ENCODE results near the gene FZD4. TPM values are rescaled to one million over a fixed set of nuclear protein-coding genes. Genes with fewer than 3 reads are reported as not detected.

FZD4 gene
- total and polyA plus RNA-seq, 2 donors (not counting 3 experiments of a cell fraction or from before 2014, with no cell fraction given) = 56.6 to 112 TPM

- Histone ChIP-seq H3K9ac (replicated peaks; ENCODE audit: extremely low read depth, insufficient read depth, low read length) (no peak overlapping the region), H3K27ac (ENCODE audit: insufficient read depth, low read depth, low read length) (no peak overlapping the region), H3K4me2 (ENCODE audit: insufficient read depth, low read length) (no peak overlapping the region), H3K4me1 (ENCODE audit: control insufficient read depth, extremely low read depth, insufficient read depth, low read length) (peaks cover 36% of the 10 kb centered on the region), H3K4me3 (replicated peaks in 1 of 3; ENCODE audit: insufficient read depth in 1 of 3, low read depth in 1 of 3, low read length in 3 of 3) (no peak overlapping the region), H3K9me1 (replicated peaks; ENCODE audit: control insufficient read depth, extremely low read depth, insufficient read depth, low read length) (no peaks in the 10 kb centered on the region), H3K79me2 (ENCODE audit: control insufficient read depth, insufficient read depth, low read length) (peaks cover 4% of the 10 kb centered on the region), H3K27me3 (ENCODE audit: control insufficient read depth in 2 of 2, insufficient read depth in 2 of 2, low read length in 2 of 2) (no peaks in the 10 kb centered on the region), H3K9me3 (replicated peaks; ENCODE audit: control insufficient read depth, insufficient read depth, low read length) (no peaks in the 10 kb centered on the region), H4K20me1 (replicated peaks; ENCODE audit: control insufficient read depth, extremely low read depth, insufficient read depth, low read length) (no peaks in the 10 kb centered on the region), H3K36me3 (ENCODE audit: control insufficient read depth in 2 of 2, extremely low read depth in 1 of 2, insufficient read depth in 2 of 2, low read length in 2 of 2) (no peaks in the 10 kb centered on the region), H2AFZ (ENCODE audit: low read depth, low read length) (no peak overlapping the region)
- DNase-seq (ENCODE audit: low read depth, low spot score) (no peak), FAIRE-seq (no peak)
- TF ChIP-seq CTCF (IDR thresholded peaks at IDR 0.05; ENCODE audit: extremely low read depth in 1 of 2, insufficient read depth in 1 of 2, low read depth in 1 of 2, low read length in 2 of 2) (no peak), MYC (IDR thresholded peaks at IDR 0.05; ENCODE audit: low read depth, low read length) (no peak), POLR2A (IDR thresholded peaks at IDR 0.05; ENCODE audit: low read depth, low read length) (no peak), MAX (IDR thresholded peaks at IDR 0.05; ENCODE audit: insufficient read depth, insufficient read length) (no peak), POLR2AphosphoS5 (IDR thresholded peaks at IDR 0.05; ENCODE audit: insufficient read depth, low read depth, low read length) (no peak), FOS (IDR thresholded peaks at IDR 0.05; ENCODE audit: borderline replicate concordance, insufficient read depth, low read length) (no peak), EZH2 (IDR thresholded peaks at IDR 0.05; ENCODE audit: borderline replicate concordance, low read depth, low read length, severe bottlenecking) (no peak), GATA2 (IDR thresholded peaks at IDR 0.05; ENCODE audit: insufficient read depth, insufficient read length, low read depth, low read length) (no peak), JUN (IDR thresholded peaks at IDR 0.05; ENCODE audit: borderline replicate concordance, insufficient read depth, insufficient read length, low read depth) (no peak)
- ChIA-PET POLR2A (no interaction called here), CTCF (interaction anchor here (1.1 to 2.8 kb wide), 6 partner anchors 17 to 561 kb away, joined by 3 to 24 read pairs (median 5); no protein-coding TSS in a partner anchor)
- BruUV-seq (replicated peaks) = no TSS peak
- dilution Hi-C loops (cut with MboI; ENCODE audit: extremely low pct_ligation_motif_present, low sequenced_read_pairs) (no loop called here), intact Hi-C loops (cut with micrococcal nuclease) (no loop called here)
These were observed 33.0 kb downstream of the FZD4 start for GRCh38 chr11:86922225-86922624.
